ENCODE data around the gene SLC43A1.

SLC43A1 gene

DNA sequence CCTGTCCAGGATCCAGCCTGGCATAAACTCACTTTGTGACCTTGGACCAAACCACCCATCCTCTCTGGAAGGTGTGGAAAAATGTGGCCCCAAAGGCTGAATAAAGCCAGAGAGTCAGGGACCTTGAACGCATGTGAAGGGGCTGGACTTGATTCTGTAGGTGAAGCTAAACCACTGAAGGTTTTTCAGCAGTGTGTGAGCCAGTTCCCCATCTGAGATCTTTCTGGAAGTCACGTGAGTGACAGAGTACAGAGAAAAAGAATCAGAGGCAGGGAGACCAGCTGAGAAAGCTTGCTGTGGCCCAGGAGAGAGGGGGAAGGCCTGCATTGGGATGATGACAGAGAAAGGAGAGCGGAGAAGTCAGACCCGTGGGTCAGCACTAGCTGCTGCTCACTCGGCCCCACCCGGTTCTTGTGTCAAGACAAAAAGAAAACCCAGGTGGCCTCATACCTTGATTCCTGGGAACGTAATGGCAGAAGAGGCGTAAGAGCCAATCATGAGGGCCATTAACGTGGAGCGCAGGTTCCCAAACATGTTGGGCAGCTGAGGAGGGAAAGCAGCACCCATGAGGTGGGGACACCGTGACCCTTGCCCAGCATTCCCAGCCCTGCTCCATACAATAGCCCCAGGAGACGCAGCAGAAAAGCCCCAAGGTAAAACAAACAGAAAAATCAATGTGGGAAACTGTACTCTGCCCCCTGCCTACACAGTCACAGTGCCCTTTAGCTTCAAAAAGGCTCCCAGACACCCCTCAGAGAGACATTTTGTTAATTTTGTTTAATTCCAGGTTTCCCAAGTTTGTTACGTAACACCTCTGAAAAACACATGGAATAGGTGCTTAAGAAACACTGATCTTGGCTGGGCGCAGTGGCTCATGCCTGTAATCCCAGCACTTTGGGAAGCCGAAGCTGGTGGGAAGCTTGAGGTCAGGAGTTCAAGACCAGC, 17.9 kb downstream of the SLC43A1 start:
- DNase-seq = no peak

DNA sequence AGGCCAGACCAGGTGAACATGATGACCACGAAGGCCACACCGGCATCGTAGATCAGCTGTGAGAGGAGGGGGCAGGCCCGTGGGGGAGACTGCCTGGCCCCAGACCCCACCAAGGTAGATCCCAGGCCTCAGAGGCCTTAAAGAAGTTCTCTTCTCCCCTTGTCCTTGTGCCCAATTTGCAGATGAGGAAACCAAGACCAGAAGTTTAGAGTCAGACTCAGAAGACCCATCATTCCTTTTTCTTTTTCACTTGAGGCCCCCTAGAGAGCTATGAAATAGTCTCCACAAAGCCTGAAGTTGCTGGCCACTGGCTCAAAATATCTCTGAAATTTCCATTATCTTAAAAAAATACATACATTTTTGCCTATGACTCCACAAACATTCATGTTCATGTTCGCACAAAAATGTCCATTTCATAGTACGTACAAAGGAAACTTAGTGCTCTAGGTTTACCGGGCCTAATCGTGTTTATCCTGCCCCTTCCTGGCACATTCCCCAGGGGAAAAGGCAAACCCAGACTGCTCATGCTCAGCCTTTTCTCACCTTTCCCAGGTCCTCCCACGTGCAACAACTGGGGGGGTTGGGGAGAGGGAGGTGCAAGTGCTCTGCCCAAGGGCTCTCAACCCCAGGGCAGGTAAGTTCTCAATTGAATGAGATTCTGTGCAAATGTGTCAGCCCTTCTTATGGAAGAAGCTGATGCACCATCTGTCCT, 19.2 kb downstream of the SLC43A1 start:
- DNase-seq = no peak

DNA sequence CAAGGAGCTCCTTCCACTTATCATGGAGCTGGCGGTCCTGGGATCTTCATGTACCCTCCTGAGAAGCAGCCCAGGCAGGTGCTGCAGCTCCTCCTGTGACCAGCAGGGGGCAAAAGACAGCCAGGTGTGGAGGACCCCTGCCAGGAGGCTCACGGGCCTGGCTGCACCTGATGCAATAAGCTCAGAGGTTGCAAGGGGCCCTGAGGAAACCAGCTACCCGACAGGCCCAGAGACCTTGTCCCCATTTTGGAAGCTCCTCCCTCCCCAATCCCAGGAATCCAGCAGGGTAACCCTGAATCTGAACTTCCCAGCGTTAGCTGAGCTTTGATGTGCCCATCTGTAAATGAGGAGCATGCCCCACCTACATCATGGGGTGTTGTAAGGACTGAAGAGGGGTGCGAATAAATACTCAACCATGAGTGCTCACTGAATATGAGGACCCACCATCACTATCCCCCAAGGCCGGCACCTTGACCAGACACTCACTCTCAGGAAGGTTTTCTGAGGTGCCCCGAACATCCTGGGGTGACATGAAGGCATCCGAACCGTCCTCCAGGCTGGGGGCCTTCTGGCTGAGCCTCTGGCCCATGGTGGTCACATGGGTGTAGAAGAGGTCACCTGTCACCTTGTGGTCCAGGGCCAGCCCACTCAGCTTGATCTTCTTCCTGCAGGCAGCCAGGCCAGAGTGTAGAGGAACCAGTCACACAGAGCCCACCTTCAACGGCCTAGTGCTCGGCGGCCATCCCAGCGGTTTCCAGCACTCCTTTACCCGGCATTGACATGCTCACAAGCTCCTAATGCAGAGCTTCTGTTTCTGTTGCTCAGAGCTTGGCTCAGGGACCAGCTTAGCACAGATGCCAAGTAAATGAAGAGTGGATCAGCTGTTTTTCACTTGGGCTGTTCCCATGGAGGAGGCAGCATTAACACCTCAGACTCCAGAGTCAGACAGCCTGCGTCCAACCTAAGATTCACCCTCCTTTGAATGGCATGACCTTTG, 21.7 kb downstream of the SLC43A1 start:
- peak; percentile 36 to 69 (median 59) for DNase-seq

DNA sequence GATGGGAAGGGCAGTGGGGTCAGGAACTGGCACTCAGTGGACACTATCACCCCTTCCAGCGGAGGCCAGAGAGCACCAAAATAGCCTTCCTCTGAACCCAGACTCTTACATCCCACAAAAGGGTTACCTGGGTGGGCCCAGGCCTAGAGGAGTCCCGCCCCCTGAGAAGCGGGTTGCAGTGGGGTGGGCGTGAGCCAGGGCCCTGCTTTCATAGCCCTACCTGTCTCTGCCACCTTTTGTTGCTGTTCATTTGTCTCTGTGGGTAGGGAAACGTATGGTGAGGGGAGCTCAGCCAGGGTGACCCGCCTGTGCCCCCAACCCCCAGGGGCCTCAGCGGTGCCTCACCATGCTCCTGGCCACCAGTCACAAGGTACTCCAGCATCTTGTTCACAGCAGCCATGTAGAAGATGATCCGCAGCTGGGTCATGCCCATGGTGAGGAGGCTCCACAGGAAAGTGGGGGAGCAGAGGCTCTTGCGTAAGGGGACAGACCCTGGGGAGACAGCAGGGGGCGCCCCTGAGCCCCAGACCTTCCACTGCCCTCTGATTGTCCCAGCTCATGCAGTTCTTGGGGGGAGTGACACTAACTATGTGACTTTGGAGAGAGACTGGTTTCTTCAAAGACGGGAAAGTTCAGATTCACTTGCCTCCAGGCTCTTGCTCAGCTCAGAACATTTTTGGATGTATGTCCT, 24.0 kb downstream of the SLC43A1 start:
- DNase-seq = peak in 2 of 3 experiments; percentile 9 to 32

DNA sequence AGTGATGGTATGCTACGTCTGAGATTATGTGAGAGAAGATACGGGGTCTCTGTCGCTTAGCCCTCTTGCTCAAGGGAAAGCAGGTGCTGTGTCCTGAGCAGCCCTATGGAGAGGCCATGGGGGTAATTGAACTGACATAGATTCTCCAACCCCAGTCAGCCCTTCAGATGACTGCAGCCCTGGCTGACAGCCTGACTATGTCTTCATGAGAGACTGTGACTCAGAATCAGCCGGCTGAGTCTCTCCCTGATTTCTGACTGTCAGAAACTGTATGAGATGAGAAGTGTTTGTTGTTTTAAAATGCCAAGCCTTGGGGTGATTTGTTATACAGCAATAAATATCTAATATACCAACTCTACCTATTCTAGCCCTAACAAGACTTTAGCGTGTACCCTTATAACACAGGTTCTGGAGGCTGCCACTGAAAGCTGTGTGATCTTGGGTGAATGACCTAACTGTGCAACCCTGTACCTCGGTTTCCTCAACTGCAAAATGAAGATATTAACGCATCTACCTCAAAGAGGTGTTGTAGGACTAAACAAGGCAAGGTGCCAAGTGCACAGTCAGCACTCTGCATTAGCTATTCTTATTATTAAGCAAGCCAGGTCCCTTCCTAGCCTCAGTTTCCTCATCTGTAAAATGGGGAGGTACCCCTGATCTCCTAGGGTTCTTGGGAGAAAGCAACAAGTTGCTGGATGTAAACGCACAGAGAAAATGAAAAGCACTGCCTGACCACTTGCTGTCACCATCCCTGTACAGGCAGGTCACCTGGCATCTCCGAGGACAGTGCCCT, 24.9 kb downstream of the SLC43A1 start:
- DNase-seq = no peak

DNA sequence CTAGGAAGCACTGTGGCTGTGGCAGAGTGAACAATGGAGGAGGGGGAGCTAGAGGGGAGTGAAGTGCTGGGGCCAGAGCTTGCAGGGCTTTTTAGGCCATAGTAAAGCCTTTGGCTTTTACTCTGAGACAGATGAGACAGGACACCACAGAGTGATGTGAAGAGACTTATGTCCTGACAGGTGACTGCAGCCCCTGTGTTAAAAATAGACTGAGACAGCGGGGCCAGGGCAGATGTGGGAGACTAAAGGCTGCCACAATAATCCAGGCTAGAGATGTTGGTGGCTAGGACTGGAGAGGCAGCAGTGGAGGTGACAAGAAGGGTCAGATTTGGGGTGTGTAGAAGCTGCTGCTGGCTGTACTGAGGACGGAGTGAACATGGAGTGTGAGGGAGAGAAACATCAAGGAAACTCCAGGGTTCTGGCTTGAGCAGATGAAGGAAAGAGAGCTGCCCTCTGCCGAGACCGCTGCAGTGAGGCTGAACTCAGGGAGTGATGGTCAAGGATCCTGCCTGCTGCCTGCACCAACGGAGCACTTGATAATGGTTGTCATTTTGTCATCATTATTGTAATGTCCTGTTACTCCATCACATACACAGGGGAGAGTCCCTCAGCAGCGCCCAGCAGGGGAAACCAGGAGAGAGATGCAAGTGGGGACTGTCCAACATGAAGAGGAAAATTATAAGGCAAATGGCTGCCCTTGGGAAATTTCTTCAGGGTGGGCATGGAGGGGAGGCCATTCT, 27.4 kb downstream of the SLC43A1 start:
- no peak for DNase-seq

DNA sequence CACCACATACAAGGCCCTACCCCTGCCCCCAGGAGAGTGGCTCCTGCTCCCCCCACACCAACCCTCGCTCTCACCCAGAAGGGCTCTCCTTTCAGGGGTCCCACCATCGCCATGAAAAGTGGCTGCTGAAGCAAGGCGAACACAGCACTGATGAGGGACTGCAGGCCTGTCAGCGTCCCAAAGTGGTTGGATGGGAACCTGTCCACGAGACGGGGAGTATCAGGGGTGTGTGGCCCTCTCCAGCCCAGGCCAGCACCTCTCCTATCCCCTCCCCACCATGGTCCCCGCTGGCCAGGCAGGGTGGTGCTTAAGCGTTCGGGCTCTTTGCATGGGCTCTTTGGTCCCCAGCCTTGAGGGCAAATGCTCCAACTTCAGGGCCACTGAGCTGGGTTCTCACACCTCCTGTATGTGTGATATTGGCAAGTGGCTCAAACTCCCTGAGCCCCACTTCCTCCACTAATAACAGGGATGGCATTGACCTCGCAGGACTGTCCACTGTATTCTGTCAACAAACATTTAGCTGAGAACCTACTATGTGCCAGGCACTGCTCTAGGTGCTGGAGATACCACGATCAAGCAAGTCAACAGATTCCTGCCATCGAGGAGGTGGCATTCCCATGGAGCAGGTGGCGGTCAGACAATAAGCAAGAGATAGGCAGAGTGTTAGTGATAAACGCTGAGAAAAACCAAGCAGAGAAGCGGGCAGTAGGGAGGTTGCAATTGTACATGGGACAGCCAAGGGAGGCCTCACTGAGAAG, 28.3 kb downstream of the SLC43A1 start:
- no peak for DNase-seq

DNA sequence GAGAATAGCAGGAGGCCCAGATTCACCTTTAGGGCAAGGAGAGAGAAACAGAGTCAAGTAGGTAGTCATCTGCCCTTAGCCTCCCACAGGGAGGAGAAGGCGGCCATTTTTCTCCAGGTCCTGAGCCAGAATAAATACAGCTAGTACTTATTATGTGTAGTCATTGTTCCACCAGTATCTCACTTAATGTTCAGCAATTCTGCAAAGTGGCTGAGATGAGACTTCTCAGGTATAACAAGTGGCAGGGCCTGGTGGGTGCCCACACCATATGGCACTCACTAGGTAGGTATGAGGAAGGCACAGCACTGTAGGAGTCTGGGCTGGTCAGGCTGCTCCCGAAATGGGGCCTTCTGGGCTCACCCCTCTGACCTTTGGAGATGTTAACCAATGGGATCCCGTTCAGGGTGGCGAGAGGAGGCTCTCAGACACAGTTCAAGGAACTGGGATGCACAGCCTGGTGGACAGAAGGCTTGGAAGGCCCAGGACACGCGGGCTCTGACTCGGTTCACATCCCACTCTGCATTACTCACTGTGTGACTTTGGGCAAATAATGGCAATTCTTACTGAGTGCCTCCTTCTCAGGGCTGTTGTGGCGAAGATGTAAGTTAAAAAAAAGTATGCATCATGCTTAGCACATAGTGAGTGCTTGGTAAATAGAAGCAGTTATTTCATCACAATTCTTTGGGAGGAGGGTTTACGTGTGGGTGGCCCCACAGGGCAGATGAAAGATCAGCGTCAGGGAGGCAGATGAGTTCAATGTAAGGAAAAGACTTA, 30.1 kb downstream of the SLC43A1 start:
- DNase-seq = no peak

DNA sequence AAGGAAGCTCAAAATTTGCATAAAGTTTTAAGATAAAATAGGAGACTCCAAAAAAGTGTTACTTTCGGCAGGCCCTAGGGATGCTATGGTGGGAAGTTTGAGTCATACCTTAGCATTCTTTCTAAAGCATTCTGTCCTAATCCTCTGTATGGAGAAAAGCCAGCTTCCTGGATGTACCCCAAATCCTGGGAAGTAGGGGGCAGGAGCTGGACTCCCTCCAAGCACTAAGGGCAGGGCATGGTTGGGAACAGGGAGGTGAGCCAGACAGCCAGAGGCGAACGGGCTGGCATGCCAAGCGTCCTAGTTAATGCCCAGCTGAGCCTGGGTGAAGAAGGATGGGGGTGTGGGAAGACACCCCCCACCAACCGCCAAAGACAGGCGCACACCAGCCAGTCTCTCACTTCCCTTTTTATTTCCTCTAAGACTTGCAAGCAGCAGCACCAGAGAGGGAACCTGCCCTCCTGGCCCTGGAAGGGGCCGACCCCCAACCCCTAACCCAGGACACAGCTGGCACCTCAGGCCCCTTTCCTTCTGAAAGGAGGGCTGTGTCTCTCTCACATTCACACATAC, 31.3 kb downstream of the SLC43A1 start:
- no peak for DNase-seq

DNA sequence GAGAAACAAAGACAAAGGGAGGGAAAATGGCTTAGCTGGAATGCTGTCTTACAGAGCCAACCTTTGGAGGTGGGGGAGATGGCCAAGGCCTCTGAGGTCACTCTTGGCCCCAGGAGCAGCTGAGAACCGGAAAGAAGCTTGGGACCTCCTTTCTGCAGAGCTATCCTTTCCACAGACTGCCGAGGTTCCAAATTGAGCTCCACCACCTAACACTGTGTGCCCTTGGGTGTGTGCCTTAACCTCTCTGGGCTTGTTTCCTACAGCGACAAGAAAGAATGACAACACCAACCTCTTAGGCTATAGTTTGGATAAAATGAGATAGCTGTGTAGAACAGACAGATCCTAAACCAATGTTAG, 32.0 kb downstream of the SLC43A1 start:
- DNase-seq = no peak

DNA sequence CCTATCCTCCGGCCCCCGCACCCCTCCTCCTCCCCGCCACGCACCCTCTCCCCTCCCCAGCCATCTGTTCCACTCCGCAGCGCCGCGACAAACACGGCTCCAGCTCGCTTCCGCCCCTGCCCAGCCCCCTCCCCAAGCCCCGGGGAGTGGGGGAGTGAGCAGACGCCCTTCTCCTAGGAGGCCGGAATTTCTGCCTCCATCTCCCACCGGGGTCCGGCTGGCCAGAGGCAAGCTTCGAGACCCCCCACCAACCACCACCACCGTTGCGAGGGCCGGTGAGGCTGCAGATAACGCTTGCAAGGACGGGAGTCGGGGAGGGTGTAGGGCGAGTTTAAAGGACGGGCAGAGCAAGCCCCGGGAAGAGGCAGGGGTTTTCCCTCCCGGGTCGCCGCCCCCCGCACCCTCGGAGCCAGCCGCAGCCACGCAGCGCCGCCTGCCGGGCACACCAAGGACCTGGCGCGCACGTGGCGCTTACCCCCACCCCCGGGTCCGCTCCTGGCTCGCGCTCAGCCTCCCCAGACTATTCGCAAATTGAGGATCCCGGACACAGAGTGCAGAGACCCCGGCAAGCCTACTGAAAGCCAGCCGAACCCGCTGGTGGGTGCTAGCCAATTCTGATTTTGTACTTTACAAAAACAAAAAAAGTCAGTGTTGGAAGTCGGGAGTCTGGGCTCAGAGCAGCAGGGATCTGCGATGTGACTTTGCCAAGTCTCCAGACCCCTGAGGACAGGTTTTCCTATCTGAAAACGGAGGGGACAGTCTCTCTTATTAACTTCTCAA, 32.5 kb downstream of the SLC43A1 start:
- peak in 2 of 3 experiments; percentile 76 to 77 for DNase-seq

DNA sequence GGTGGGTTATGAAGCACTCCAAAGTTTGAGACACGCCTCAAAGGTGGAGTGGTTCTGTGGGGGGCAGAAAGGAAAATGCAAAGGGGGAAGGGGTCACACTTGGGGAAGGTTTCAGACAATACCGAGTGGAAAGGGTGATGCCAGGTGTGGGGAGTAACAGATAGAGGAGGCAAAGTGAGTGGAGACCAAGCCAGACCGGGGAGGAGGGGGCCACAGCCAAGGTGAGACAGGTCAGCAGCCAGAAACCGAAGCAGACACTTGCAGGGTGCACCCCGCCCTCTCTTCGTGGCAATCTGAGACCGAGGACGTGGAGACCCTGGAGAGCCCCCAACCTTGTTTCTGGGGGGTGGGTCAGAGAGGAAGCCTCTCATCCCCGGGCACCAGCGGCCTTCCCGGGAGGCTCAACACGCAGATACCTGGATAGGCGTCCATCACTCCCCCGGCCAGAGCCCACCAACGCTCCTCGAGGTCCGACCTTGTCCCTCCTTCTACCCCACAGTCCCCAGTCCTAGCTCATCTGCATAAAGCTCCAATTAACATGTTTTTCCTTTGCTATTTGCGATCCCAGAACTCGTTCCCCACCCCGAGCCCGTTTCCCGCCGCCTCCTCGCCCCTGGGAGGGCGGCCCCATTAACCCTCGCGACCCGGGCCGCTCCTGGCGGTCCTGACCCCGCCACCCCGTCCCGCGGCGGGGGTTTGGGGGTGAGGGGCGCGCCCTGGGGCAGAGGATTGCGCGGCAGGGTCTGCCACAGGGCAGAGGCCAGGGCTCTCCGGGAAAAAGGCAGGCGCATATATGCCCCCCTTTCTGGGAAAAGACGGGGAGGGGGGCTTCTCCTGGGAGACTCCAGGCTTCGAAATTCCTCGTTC, 33.4 kb downstream of the SLC43A1 start:
- peak in 2 of 3 experiments; percentile 33 to 46 for DNase-seq

DNA sequence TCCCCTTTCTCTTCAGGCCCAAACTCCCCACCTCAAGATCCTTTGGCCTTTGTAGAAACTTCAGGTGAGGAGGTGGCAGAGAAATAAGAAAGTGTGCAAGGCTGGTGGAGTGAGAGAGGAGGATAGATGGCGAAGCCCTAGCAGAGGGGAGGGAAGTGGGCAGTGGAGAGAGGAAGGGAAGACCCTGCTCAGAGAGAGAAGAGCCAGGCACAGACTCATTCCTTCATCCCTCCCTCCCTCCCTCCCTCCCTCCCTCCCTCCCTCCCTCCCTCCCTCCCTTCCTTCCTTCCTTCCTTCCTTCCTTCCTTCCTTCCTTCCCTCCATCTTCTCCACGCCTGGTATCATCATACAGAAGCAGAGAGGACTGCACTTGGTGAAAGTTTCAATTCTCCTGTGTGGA, 34.2 kb downstream of the SLC43A1 start:
- no peak for DNase-seq

DNA sequence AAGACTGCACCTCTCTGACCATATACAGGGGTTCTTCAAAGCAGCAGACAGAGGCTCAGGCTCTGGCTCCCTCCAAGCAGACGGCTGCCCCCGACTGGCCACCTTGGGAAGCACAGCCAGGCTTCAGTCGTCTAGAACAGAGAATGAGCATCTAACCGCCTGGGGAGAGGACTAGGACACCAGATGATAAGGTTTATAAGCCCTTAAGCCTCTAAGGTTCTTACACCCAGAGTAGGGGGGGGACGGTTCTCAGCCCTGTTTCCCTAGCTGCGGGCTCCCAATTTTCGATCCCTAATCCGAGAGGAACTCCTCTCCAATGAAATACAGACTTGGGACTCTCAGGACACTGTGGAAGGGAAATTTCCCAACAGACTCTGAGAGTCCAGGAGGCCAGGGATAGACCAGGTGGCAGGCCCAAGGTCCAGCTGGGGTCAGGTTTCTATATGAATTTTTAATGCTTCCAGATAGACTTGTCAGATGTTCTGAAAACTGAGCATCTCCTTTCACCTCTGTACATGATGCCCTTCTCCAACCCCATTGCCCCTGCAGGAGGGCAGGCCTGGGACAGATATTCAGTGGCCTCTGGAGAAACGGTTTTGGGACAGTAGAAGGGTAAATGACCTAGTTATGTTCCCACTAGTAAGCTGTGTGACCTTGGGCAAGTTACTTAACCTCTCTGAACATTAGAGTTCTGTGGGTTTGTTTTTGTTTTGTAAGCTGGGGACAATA, 34.9 kb downstream of the SLC43A1 start:
- DNase-seq = peak; percentile 23 to 52 (median 30)

DNA sequence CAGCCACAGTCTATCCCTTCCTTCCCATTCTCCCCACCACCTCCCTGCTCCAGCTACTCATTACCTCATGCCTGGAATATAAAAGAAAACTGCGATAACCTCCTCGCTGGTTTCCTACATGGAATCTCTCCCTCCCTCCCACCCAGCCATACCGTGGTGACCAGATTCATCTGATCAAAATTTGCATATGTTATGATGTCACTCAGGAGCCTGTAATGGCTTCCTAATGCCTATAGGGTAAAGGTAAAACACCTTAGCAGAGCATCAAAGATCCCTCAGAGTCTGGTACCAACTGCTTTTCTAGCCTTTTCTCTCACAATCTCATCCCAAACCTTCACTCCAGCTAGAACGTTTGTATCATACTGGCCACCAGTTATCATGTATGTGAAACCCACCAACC, 35.6 kb downstream of the SLC43A1 start:
- no peak for DNase-seq

All from NCI-H1417 (cell line).